Measurements from ENCODE around the gene RCOR1. TPM values are rescaled to one million over a fixed set of nuclear protein-coding genes. Genes with fewer than 3 reads are reported as not detected.

The RCOR1 gene
- polyA plus RNA-seq, 1 experiment, result 16.7 TPM

DNA sequence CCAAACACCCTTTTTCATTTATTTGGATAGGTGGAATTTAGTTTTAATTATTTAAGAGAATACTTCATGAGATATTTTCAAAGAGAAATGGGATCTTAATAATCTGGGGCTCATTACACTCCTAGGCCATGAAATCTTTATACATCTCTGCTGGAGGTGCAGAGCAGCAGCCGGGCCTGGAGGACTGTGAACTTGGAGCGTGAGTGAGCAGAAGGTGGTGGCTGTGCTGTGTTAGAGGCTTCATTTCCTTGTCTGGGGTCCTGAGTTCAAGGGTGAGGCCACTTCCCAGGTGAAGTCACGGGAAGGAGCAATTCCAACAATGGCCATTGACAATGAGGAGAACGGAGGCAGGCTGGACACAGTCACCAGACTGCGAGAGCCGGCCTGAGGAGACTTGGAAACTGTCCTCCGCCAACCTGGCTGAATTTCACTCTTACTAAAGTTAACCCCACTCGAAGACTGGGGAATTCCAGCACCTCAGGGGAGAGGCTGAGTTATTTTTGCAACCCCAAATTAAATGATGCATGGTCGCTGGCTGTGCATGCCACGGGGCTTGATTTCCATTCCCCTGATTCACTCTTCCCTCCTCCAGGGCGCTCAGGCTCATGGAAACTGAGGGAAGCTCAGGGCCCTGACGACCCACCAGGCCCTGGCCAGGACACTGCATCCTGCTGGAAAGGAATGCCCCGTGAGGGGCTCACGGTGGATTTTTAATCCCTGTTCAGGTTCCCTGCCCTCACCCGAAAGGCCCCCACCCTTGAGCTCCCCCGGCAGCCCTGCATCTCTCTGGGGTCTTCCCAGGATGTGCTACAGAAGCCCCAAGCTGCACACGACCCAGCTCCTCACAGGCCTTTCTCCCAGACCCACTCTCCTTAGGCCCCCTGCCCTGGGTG, 162.2 kb downstream of the RCOR1 start:
- no peak for DNase-seq (ENCODE audit: low read depth, low spot score)
- Histone ChIP-seq H3K27ac (ENCODE audit: low read depth, low read length) (no peak overlapping the region), H3K9me3 (ENCODE audit: control insufficient read depth, insufficient read depth, low read length) (no peaks in the 10 kb centered on the region; the same call in 1 of the 2 replicates), H3K27me3 (ENCODE audit: control insufficient read depth, insufficient read depth, low read length) (no peaks in the 10 kb centered on the region), H3K4me3 (ENCODE audit: low read depth, low read length) (no peak overlapping the region)
- TF ChIP-seq, protein P1, sequence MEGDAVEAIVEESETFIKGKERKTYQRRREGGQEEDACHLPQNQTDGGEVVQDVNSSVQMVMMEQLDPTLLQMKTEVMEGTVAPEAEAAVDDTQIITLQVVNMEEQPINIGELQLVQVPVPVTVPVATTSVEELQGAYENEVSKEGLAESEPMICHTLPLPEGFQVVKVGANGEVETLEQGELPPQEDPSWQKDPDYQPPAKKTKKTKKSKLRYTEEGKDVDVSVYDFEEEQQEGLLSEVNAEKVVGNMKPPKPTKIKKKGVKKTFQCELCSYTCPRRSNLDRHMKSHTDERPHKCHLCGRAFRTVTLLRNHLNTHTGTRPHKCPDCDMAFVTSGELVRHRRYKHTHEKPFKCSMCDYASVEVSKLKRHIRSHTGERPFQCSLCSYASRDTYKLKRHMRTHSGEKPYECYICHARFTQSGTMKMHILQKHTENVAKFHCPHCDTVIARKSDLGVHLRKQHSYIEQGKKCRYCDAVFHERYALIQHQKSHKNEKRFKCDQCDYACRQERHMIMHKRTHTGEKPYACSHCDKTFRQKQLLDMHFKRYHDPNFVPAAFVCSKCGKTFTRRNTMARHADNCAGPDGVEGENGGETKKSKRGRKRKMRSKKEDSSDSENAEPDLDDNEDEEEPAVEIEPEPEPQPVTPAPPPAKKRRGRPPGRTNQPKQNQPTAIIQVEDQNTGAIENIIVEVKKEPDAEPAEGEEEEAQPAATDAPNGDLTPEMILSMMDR (IDR thresholded peaks at IDR 0.05; ENCODE audit: low read depth, low read length), result no peak
- POLR2A ChIA-PET, result no interaction called here
- CTCF ChIA-PET, result no interaction called here

DNA sequence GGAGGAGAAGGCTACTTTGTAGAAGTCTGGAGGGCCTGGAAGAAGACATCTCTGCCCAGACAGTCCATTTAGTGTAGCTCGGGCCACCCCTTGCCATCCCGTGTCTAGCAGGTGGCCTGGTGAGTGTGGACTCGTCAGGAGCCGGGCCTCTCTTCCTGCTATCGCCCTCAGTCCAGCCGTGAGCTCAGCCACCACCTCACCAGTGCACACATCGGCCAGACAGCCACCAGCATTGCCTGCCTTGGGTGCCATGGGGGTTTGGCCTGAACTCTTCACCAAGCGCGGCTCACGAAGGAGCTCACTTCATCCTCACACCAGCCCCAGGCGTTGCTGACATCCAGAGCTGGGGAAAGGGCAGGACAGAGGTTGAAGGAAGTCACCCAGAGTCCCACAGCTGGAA, 165.2 kb downstream of the RCOR1 start:
- no peak for DNase-seq (ENCODE audit: low read depth, low spot score)
- TF ChIP-seq, protein P1 (IDR thresholded peaks at IDR 0.05; ENCODE audit: low read depth, low read length), result no peak
- ChIA-PET POLR2A (no interaction called here), CTCF (no interaction called here)
- no peak overlapping the region for H3K4me3 ChIP-seq (ENCODE audit: low read depth, low read length)
- H3K27ac ChIP-seq (ENCODE audit: low read depth, low read length), result no peak overlapping the region
- H3K9me3 ChIP-seq (ENCODE audit: control insufficient read depth, insufficient read depth, low read length), result no peaks in the 10 kb centered on the region; the same call in 1 of the 2 replicates
- peaks cover 9% of the 10 kb centered on the region for H3K27me3 ChIP-seq (ENCODE audit: control insufficient read depth, insufficient read depth, low read length)

DNA sequence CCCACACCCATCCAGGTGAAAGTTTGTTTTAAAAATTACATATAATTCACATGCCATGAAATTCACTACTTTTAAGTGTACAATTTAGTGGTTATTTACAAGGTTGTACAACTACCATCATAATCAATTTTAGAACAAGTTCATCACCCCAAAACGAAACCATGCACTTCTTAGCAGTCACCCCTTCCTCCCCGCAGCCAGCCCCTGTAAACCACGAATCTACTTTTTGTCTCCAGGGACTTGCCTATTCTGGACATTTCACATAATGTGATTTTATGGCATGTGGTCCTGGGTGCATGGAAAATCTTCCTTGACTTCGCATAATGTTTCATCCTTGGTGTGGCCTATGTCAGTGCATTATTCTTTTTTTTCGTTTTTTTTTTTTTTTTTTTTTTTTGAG, 165.6 kb downstream of the RCOR1 start:
- CTCF ChIA-PET, result no interaction called here
- Histone ChIP-seq H3K9me3 (ENCODE audit: control insufficient read depth, insufficient read depth, low read length) (no peaks in the 10 kb centered on the region; the same call in 1 of the 2 replicates), H3K27ac (ENCODE audit: low read depth, low read length) (no peak overlapping the region), H3K27me3 (ENCODE audit: control insufficient read depth, insufficient read depth, low read length) (peaks cover 9% of the 10 kb centered on the region), H3K4me3 (ENCODE audit: low read depth, low read length) (no peak overlapping the region)
- DNase-seq (ENCODE audit: low read depth, low spot score), result no peak
- TF ChIP-seq, protein P1 (IDR thresholded peaks at IDR 0.05; ENCODE audit: low read depth, low read length), result no peak
- POLR2A ChIA-PET, result no interaction called here

DNA sequence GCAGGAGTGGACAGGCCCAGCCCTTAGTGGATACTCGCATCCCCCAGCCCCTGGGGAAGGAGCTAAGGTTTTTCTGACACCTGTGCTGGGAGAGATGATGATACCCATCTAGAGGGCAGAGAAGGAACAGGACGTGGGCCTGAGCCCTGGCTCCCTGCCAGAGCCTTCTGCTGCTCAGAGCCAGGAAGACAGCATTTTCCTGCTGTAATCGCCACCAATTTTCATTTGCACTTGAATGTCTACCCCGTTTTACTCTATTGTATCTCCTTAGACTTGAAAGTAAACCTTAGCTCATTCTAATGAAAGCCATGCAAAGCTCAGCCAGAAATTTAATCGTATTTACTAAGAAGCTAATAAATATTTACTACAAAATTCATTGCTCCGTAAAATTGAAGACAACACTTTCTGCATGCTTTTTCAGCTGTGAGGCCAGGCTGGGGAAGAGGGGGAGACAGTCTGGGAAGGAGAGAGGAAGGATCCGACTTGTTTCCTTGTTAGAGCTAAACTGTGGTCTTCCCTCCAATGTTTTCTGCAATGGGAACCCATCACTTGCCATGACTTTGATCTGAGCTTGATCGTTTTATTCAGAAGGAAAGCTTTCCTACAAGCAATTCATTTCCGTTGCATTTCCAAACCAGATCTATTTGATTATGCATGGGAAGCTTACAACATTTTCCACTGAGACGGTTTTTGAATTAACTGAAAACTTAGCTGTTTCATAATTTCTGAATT, 167.2 kb downstream of the RCOR1 start:
- Histone ChIP-seq H3K27me3 (ENCODE audit: control insufficient read depth, insufficient read depth, low read length) (peaks cover 11% of the 10 kb centered on the region), H3K27ac (ENCODE audit: low read depth, low read length) (no peak overlapping the region), H3K9me3 (ENCODE audit: control insufficient read depth, insufficient read depth, low read length) (no peaks in the 10 kb centered on the region; the same call in 1 of the 2 replicates), H3K4me3 (ENCODE audit: low read depth, low read length) (no peak overlapping the region)
- CTCF ChIA-PET, result interaction anchor here (0.6 to 1.9 kb wide), 2 partner anchors 66 to 297 kb away, joined by 3 to 8 read pairs; no protein-coding TSS in a partner anchor
- TF ChIP-seq, protein P1 (IDR thresholded peaks at IDR 0.05; ENCODE audit: low read depth, low read length), result no peak
- DNase-seq (ENCODE audit: low read depth, low spot score), result no peak
- POLR2A ChIA-PET, result no interaction called here
